H1 (cell line): ENCODE results near the gene NEK11. TPM values are rescaled to one million over a fixed set of nuclear protein-coding genes. Genes with fewer than 3 reads are reported as not detected.

Experiments
- CTCF ChIA-PET: fragments of 300-600 bp; sonication (Branson Sonifier 250); formaldehyde crosslinking; loops from one replicate; lab custom pipeline; 2021; ENCODE audit not compliant: partially characterized antibody; lab: Charles Lee
- POLR2A ChIA-PET: fragments of 300-600 bp; sonication (Branson Sonifier 250); formaldehyde crosslinking; loops from one replicate; lab custom pipeline; 2021; ENCODE audit warnings: inconsistent platforms; ENCODE audit not compliant: partially characterized antibody; lab: Charles Lee
- DNase-seq, 2 experiments: peaks; one replicate each; pipeline versions ENCODE4 v3.0.0 to v3.0.0-alpha.2; 2010 to 2022; ENCODE audit warnings: low spot score in 2 of 2, low read depth in 1 of 2, mixed read lengths in 1 of 2
- FAIRE-seq: peaks from 2 replicates; lab custom pipeline; 2011; peaks lifted over from hg19 to GRCh38; lab: Jason Lieb, UNC
- H2AFZ ChIP-seq: 2 replicates; pipeline ENCODE4 v1.8.1; 2012; ENCODE audit warnings: low read length, inconsistent platforms
- H2AK5ac ChIP-seq: 2 replicates; pipeline ENCODE4 v1.6.1; 2013; ENCODE audit warnings: low read depth, low read length
- H2BK120ac ChIP-seq: replicated peaks from 2 replicates; pipeline ENCODE3; 2013; ENCODE audit warnings: low read depth, low read length, inconsistent platforms
- H2BK12ac ChIP-seq: 2 replicates; pipeline ENCODE4 v1.6.1; 2013; ENCODE audit warnings: low read depth, low read length
- H2BK15ac ChIP-seq: 2 replicates; pipeline ENCODE4 v1.6.1; 2013; ENCODE audit warnings: low read length
- H2BK20ac ChIP-seq: 2 replicates; pipeline ENCODE4 v1.6.1; 2013; ENCODE audit warnings: low read length
- H2BK5ac ChIP-seq: 2 replicates; pipeline ENCODE4 v1.6.1; 2013; ENCODE audit warnings: low read depth, low read length
- H3K14ac ChIP-seq: 2 replicates; pipeline ENCODE4 v1.6.1; 2013; ENCODE audit warnings: inconsistent platforms; ENCODE audit not compliant: insufficient read length
- H3K18ac ChIP-seq: 2 replicates; pipeline ENCODE4 v1.6.1; 2013; ENCODE audit warnings: low read length; ENCODE audit errors: extremely low read depth
- H3K23ac ChIP-seq: 2 replicates; pipeline ENCODE4 v1.6.1; 2013; ENCODE audit warnings: inconsistent platforms; ENCODE audit not compliant: insufficient read length
- H3K23me2 ChIP-seq: 2 replicates; pipeline ENCODE4 v1.6.1; 2013; ENCODE audit warnings: low read depth, low read length
- H3K27ac ChIP-seq: 2 replicates; pipeline ENCODE4 v1.6.1; 2011; ENCODE audit warnings: low read depth, low read length, inconsistent platforms
- H3K27me3 ChIP-seq, 4 experiments: replicated peaks in 1 of 4; 1 replicate in 1 of 4; 2 replicates in 3 of 4; pipeline versions ENCODE4 v1.6.1 to v1.8.1; 2011 to 2013; ENCODE audit warnings: low read length in 3 of 4, mild to moderate bottlenecking in 3 of 4, inconsistent platforms in 2 of 4, mixed read lengths in 2 of 4, moderate library complexity in 1 of 4; ENCODE audit not compliant: control insufficient read depth in 3 of 4, insufficient read depth in 3 of 4; ENCODE audit errors: extremely low read depth in 1 of 4
- H3K36me3 ChIP-seq, 4 experiments: 2 replicates each; pipeline versions ENCODE4 v1.6.1 to v1.8.1; 2011 to 2013; ENCODE audit warnings: mild to moderate bottlenecking in 4 of 4, low read length in 3 of 4, moderate library complexity in 2 of 4, control low read depth in 1 of 4, inconsistent platforms in 1 of 4; ENCODE audit not compliant: insufficient read depth in 4 of 4, control insufficient read depth in 2 of 4
- H3K4ac ChIP-seq: replicated peaks from 2 replicates; pipeline ENCODE3; 2013; ENCODE audit warnings: low read length, low read depth, mixed read lengths, inconsistent platforms; ENCODE audit not compliant: insufficient read length
- H3K4me1 ChIP-seq, 4 experiments: replicated peaks in 1 of 4; 1 replicate in 1 of 4; 2 replicates in 3 of 4; pipeline versions ENCODE4 v1.6.1 to v1.8.1; 2011 to 2013; ENCODE audit warnings: low read length in 3 of 4, inconsistent platforms in 2 of 4, mixed read lengths in 1 of 4; ENCODE audit not compliant: insufficient read depth in 4 of 4, control insufficient read depth in 3 of 4
- H3K4me2 ChIP-seq, 2 experiments: 2 replicates each; pipeline versions ENCODE4 v1.6.1 to v1.8.1; 2011 to 2013; ENCODE audit warnings: low read depth in 2 of 2, low read length in 2 of 2, control low read depth in 1 of 2, inconsistent platforms in 1 of 2, mild to moderate bottlenecking in 1 of 2; ENCODE audit not compliant: insufficient read depth in 1 of 2
- H3K4me3 ChIP-seq, 4 experiments: fragments of 200-600, 300-600 bp in 1 of 4; sonication (generic), shearing (Covaris generic), sonication (Bioruptor Twin) in 1 of 4; 2 replicates each; pipeline versions ENCODE4 v1.5.1 to v1.8.1; 2011 to 2016; ENCODE audit warnings: low read length in 4 of 4, low read depth in 3 of 4, control low read depth in 2 of 4, inconsistent platforms in 2 of 4, mild to moderate bottlenecking in 2 of 4, mixed read lengths in 1 of 4, moderate library complexity in 1 of 4; ENCODE audit not compliant: insufficient read depth in 2 of 4; ENCODE audit errors: extremely low read depth in 1 of 4
- H3K56ac ChIP-seq: replicated peaks from 2 replicates; pipeline ENCODE3; 2013; ENCODE audit warnings: low read depth, mild to moderate bottlenecking, mixed read lengths, low read length, inconsistent platforms; ENCODE audit not compliant: insufficient read length
- H3K79me1 ChIP-seq: 2 replicates; pipeline ENCODE4 v1.6.1; 2013; ENCODE audit warnings: low read depth, low read length, control low read depth
- H3K79me2 ChIP-seq, 2 experiments: 2 replicates each; pipeline versions ENCODE4 v1.6.1 to v1.8.1; 2012 to 2013; ENCODE audit warnings: low read length in 2 of 2, mild to moderate bottlenecking in 2 of 2, inconsistent platforms in 1 of 2; ENCODE audit not compliant: insufficient read depth in 2 of 2, control insufficient read depth in 1 of 2
- H3K9ac ChIP-seq, 4 experiments: replicated peaks in 1 of 4; 1 replicate in 1 of 4; 2 replicates in 3 of 4; pipeline versions ENCODE4 v1.6.1 to v1.8.1; 2011 to 2013; ENCODE audit warnings: low read depth in 3 of 4, low read length in 3 of 4, control low read depth in 2 of 4, mild to moderate bottlenecking in 2 of 4, moderate library complexity in 2 of 4, inconsistent platforms in 1 of 4; ENCODE audit errors: extremely low read depth in 1 of 4
- H3K9me3 ChIP-seq, 2 experiments: 2 replicates each; pipeline versions ENCODE4 v1.6.1 to v1.8.1; 2012 to 2013; ENCODE audit warnings: mild to moderate bottlenecking in 2 of 2, moderate library complexity in 2 of 2, control low read depth in 1 of 2, inconsistent platforms in 1 of 2, low read depth in 1 of 2, low read length in 1 of 2, mixed read lengths in 1 of 2; ENCODE audit not compliant: insufficient read depth in 2 of 2
- H4K20me1 ChIP-seq, 2 experiments: replicated peaks in 1 of 2; 2 replicates each; pipeline versions ENCODE3 to v1.8.1; 2011 to 2013; ENCODE audit warnings: inconsistent platforms in 2 of 2, low read length in 2 of 2, mild to moderate bottlenecking in 1 of 2; ENCODE audit not compliant: insufficient read depth in 2 of 2, control insufficient read depth in 1 of 2
- H4K5ac ChIP-seq: 2 replicates; pipeline ENCODE4 v1.6.1; 2013; ENCODE audit warnings: low read length, low read depth, mixed read lengths, inconsistent platforms; ENCODE audit not compliant: insufficient read length
- H4K8ac ChIP-seq: 2 replicates; pipeline ENCODE4 v1.8.0; 2013; ENCODE audit warnings: mild to moderate bottlenecking, moderate library complexity, low read length, inconsistent platforms; ENCODE audit not compliant: insufficient read depth; ENCODE audit errors: extremely low read depth
- H4K91ac ChIP-seq: replicated peaks from 2 replicates; pipeline ENCODE3; 2013; ENCODE audit warnings: low read length, mixed read lengths, inconsistent platforms; ENCODE audit not compliant: insufficient read length
- CBX5 ChIP-seq: fragments of 300-800, 300-1000 bp; sonication (generic); IDR thresholded peaks from 2 replicates; pipeline ENCODE4 v1.7.1; 2016; ENCODE audit warnings: antibody characterized with exemption, low read length, low read depth
- EP300 ChIP-seq, 2 experiments: IDR thresholded peaks; 1 replicate in 1 of 2; 2 replicates in 1 of 2; pipeline ENCODE4 v1.6.1; 2011 to 2012; ENCODE audit warnings: low read depth in 2 of 2, low read length in 2 of 2, mild to moderate bottlenecking in 2 of 2, borderline replicate concordance in 1 of 2, inconsistent platforms in 1 of 2, moderate library complexity in 1 of 2
- KDM4A ChIP-seq: IDR thresholded peaks from one replicate; pipeline ENCODE4 v1.7.1; 2012; ENCODE audit warnings: low read depth, mild to moderate bottlenecking, moderate library complexity, low read length, inconsistent platforms; ENCODE audit not compliant: severe bottlenecking
- POLR2AphosphoS5 ChIP-seq: IDR thresholded peaks from 2 replicates; pipeline ENCODE4 v1.6.1; 2011; ENCODE audit warnings: low read depth, low read length
- RAD21 ChIP-seq, 2 experiments: IDR thresholded peaks in 1 of 2; conservative IDR thresholded peaks in 1 of 2; 2 replicates each; pipeline ENCODE4 v1.6.1; 2011; ENCODE audit warnings: low read depth in 2 of 2, low read length in 2 of 2, improper control_type of control experiment in 1 of 2, inconsistent platforms in 1 of 2, mild to moderate bottlenecking in 1 of 2, moderate library complexity in 1 of 2
- SAP30 ChIP-seq: fragments of 300-600 bp; sonication (generic); IDR thresholded peaks from 2 replicates; pipeline ENCODE4 v1.7.1; 2012; ENCODE audit warnings: low read length, moderate library complexity, mild to moderate bottlenecking, inconsistent platforms; ENCODE audit not compliant: insufficient read depth, insufficient replicate concordance
- SP4 ChIP-seq: IDR thresholded peaks from 2 replicates; pipeline ENCODE4 v1.6.1; 2012; ENCODE audit warnings: low read length, inconsistent platforms
- WGBS, 2 experiments: shearing (Covaris generic) in 1 of 2; methylation state at CpG; one replicate each; pipeline versions ENCODE4 v1.1.6 to v1.1.7; 2013 to 2015; ENCODE audit warnings: low lambda C conversion rate in 2 of 2, mixed read lengths in 2 of 2, inconsistent platforms in 1 of 2, low coverage in 1 of 2, missing lambda C conversion rate in 1 of 2; ENCODE audit not compliant: insufficient replicate concordance in 2 of 2, insufficient coverage in 1 of 2, insufficient read length in 1 of 2; ENCODE audit errors: extremely low coverage in 1 of 2, missing lambda C conversion rate in 1 of 2; 5-methylcytosine and 5-hydroxymethylcytosine counted together
- polyA plus RNA-seq, 7 experiments: library from polyadenylated mRNA; depleted of rRNA in 3 of 7; stranded (reverse) in 5 of 7; unstranded in 2 of 7; fragments of >200 nt in 5 of 7; fragments of 200-250 nt in 2 of 7; gene quantifications; 1 replicate in 5 of 7; 2 replicates in 1 of 7; 4 replicates in 1 of 7; pipeline versions ENCODE4 v1.2.1 to v1.2.3, GENCODE V29; 2011 to 2013; ENCODE audit warnings: missing spikeins in 2 of 7, mixed read lengths in 2 of 7
- total RNA-seq: library from RNA; stranded (reverse); fragmentation: NEBNext Ultra II Directional; extraction: Animal tissue kit (Norgen Biotek cat#: 25700); gene quantifications from 2 replicates; pipeline ENCODE4 v1.2.1, GENCODE V29; 2021
- TF ChIP-seq, protein P1 (sequence below): IDR thresholded peaks from 2 replicates; pipeline ENCODE4 v1.6.1; 2011; ENCODE audit warnings: low read length, improper control_type of control experiment

The NEK11 gene
- total and polyA plus RNA-seq, 2 of the 8 experiments (the other 6 are each of a cell fraction or from before 2014, with no cell fraction given): 0.60 TPM; not detected in 1

DNA sequence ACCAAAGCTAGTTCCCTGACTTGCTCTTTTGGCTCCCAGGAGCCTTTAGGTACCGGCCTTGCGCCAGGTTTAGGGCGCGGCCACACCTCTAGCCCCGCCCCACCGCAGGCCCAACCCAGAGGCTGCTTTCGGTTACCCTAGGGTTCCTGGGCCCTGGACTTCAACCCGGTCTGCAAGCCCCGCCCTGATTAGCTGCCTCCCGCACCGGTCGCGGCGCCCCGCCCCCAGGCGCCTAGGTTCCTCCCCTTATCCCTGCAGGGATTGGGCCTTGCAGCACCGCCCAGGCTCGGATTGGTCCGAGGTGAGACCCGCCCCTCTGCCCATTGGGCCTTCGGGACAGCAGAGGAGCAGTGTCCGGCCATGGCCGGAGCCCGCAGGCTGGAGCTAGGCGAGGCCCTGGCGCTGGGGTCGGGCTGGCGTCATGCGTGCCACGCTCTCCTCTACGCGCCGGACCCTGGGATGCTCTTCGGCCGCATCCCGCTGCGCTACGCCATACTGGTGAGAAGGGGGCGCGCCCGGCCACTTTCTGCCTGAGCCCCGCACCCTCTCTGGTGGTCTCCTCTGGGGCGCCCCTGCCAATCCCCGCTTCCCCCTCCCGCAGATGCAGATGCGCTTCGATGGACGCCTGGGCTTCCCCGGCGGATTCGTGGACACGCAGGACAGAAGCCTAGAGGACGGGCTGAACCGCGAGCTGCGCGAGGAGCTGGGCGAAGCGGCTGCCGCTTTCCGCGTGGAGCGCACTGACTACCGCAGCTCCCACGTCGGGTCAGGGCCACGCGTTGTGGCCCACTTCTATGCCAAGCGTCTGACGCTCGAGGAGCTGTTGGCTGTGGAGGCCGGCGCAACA, 355.0 kb downstream of the NEK11 start, which contains the start of gene NUDT16:
Gene NUDT16, plus strand, starts transcription at position 330 of the 847 bp plus-strand sequence. Its CDS starts 31 bp downstream, at position 361.
- Histone ChIP-seq H3K23ac (no peak within 1 kb of the TSS), H3K4me1 (peaks cover 0 to 7% (median 0%) of the 10 kb centered on the region in 4 experiments; a peak in 4 of 7 replicates), H2BK20ac (no peak within 1 kb of the TSS), H3K23me2 (peaks cover 11% of the 10 kb centered on the region; the same call in 1 of the 2 replicates), H3K56ac (peak within 1 kb of the TSS; percentile 74), H3K4me2 (peak within 1 kb of the TSS; percentile 82 to 90), H3K9ac (peak within 1 kb of the TSS; percentile 85 to 96 (median 92)), H4K20me1 (peaks cover 0 to 2% of the 10 kb centered on the region in 2 experiments), H2BK15ac (no peak within 1 kb of the TSS; the same call in 1 of the 2 replicates), H4K91ac (peak within 1 kb of the TSS; percentile 68), H3K14ac (no peak within 1 kb of the TSS), H3K27me3 (no peaks in the 10 kb centered on the region), H3K79me1 (peaks cover 5% of the 10 kb centered on the region), H3K36me3 (peaks cover 0 to 14% (median 0%) of the 10 kb centered on the region in 4 experiments; a peak in 3 of 8 replicates), H4K5ac (peak within 1 kb of the TSS; percentile 91), H3K9me3 (no peaks in the 10 kb centered on the region), H4K8ac (peak within 1 kb of the TSS; percentile 99; the same call in 1 of the 2 replicates), H3K4ac (peak within 1 kb of the TSS; percentile 86), H3K4me3 (peak within 1 kb of the TSS; percentile 75 to 88 (median 80)), H3K27ac (peak within 1 kb of the TSS; percentile 74), H2BK12ac (peak within 1 kb of the TSS; percentile 99), H3K79me2 (peaks cover 0 to 11% of the 10 kb centered on the region in 2 experiments; a peak in 2 of 4 replicates), H2BK5ac (peak within 1 kb of the TSS; percentile 85), H2AFZ (peak within 1 kb of the TSS; percentile 92), H2AK5ac (peak within 1 kb of the TSS; percentile 70; the same call in 1 of the 2 replicates), H3K18ac (peak within 1 kb of the TSS; percentile 81), H2BK120ac (no peak within 1 kb of the TSS)
- 1% methylated on average over 44 of the region's 73 CpGs; no CpG with 5 or more reads in 1 of the 2 experiments for WGBS, 2 experiments
- FAIRE-seq (peak; percentile 28), DNase-seq (peak; percentile 98 to 99)
- CTCF ChIA-PET: interaction anchor here (0.6 to 1.7 kb wide), 8 partner anchors 11 to 563 kb away, joined by 3 to 6 read pairs (median 3); no protein-coding TSS in a partner anchor
- POLR2A ChIA-PET: interaction anchor here (0.9 to 5.4 kb wide), 12 partner anchors 10 to 126 kb away, joined by 3 to 41 read pairs (median 4); no protein-coding TSS in a partner anchor
- peak; percentile 82 for TF ChIP-seq KDM4A
- TF ChIP-seq EP300 (IDR thresholded peaks at IDR 0.05; ENCODE audit: borderline replicate concordance in 1 of 2, low read depth in 2 of 2, low read length in 2 of 2): peak in 1 of 2 experiments; percentile 19; a peak in 1 of 3 replicates
- TF ChIP-seq SAP30: peak; percentile 39
- TF ChIP-seq CBX5: no peak
- no peak; a peak in 1 of 4 replicates for TF ChIP-seq RAD21 (IDR thresholded peaks at IDR 0.05 in 1 of 2, conservative IDR thresholded peaks at IDR 0.05 in 1 of 2; ENCODE audit: low read depth in 2 of 2, low read length in 2 of 2)
- peak; percentile 87; the same call in 1 of the 2 replicates for TF ChIP-seq SP4
- TF ChIP-seq, protein P1, sequence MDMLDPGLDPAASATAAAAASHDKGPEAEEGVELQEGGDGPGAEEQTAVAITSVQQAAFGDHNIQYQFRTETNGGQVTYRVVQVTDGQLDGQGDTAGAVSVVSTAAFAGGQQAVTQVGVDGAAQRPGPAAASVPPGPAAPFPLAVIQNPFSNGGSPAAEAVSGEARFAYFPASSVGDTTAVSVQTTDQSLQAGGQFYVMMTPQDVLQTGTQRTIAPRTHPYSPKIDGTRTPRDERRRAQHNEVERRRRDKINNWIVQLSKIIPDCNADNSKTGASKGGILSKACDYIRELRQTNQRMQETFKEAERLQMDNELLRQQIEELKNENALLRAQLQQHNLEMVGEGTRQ: no peak
- peak; percentile 47; the same call in 1 of the 2 replicates for TF ChIP-seq POLR2AphosphoS5
